Stimulated activated CD8-positive, alpha-beta memory T cell treated with anti-CD3 and anti-CD28 coated beads, Interleukin-12 subunit alpha, Interleukin-12 subunit beta, amount 100 ng/mL, for 4 hours (primary cell): Measurements from ENCODE around the gene SPTBN1.

Source experiments
- DNase-seq: peaks from one replicate; pipeline ENCODE4 v3.0.0-alpha.2; 2020; ENCODE audit warnings: low read depth

SPTBN1 gene

DNA sequence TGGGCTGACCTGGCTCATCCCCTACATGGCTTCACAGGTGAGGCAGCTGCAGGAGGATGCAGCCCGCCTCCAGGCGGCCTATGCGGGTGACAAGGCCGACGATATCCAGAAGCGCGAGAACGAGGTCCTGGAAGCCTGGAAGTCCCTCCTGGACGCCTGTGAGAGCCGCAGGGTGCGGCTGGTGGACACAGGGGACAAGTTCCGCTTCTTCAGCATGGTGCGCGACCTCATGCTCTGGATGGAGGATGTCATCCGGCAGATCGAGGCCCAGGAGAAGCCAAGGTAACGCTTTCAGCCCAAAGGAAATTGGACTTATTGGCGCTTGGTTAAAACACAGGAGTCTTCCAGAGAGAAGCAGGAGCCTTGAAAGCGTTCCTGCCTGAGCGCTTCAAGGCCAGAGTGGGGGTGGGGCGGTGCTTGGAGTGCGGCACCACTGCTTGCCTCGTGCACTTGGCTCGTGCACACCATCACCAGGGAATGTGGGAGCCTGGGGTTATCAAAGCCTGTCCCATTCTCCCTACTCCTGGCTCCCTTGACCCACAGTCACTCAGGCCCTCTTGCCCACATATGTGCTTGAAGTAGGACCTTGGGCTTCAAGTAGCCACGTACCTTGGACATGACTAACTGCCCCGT lies 197.6 kb downstream of the SPTBN1 start:
- no peak for DNase-seq

DNA sequence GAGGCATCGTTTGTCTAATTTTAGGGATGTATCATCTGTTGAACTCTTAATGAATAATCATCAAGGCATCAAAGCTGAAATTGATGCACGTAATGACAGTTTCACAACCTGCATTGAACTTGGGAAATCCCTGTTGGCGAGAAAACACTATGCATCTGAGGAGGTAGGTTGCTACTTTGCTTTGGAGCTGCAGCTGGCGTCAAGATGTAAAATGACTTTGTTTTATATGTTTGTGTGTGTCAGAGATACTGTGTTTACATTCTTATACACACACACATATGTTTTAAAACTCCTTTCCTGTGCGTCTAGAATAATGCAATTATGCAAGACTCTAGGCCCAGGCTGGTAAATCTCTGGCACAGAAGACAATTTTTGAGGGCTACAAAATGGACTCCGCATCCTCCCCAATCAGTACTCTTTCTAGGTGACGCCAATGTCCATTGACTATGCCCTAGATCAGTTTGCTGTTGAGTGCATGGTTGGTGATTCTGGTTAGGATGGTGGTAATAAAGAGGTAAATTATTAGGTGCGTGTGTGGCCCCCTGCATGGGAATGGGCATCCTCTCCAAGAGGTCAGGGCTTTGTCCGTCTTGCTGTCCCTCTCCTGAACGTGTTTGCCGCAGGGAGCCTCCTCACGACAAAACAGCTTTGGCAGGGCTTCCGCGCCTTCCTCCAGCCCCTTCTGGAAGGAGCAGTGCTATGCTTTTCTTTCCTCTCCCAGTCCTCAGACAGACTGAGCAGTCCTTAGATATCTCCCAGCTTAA lies 199.1 kb downstream of the SPTBN1 start:
- no peak for DNase-seq

DNA sequence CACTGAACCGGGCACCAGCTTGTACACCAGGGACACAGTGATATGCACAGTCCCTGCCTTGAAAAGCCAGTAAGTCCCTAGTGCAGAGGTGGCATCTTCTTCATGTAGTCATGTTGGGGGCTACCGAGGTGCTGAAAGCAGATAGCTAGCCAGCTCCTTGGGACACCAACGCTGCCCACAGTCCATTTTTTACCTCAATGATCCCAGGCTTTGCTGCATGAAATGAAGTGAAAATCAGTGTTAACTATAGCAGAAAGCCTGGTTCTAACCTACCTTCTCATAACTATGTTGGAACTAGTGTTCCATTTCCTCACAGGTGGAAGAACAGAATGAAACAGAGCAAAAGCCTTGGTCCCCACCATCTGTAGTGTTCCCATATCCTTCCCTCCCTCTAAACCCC lies 200.7 kb downstream of the SPTBN1 start:
- DNase-seq: no peak

DNA sequence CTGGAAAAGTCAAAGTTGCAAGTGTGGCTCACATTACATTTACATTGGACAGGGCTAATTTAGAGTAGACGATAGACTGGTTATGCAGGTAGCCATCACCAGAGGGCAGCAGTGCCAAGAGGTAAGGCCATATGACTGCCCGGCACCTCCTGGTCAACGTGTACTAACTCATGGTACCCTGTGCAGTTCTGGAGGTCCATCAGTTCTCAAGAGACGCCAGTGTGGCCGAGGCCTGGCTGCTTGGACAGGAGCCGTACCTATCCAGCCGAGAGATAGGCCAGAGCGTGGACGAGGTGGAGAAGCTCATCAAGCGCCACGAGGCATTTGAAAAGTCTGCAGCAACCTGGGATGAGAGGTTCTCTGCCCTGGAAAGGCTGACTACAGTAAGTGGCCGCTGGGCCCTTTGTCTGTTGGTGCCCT lies 201.5 kb downstream of the SPTBN1 start:
- no peak for DNase-seq

DNA sequence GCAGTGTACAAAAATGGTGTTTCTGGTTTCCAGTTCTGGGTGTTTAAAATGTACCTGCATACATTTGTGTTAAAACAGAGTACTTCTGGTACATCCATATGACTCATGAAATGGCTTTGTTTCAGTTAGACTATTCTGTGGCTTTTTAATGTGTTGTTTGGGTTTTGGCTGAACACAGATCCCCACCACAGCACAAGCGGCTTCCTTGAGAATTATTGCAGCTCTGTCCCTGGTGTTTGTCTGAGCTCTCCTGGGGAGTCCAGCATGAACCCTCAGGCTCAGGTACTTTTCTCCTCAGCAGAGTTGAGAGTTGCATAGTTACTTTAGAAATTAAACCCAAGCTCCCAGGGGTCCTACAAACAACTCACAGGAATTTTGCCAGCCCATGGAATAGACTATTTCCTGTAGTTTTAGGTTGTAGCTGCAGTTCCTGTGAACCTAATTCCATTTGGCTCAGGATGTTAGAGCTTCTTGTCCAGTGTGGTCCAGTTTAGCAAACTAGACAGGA lies 202.5 kb downstream of the SPTBN1 start:
- DNase-seq: no peak

DNA sequence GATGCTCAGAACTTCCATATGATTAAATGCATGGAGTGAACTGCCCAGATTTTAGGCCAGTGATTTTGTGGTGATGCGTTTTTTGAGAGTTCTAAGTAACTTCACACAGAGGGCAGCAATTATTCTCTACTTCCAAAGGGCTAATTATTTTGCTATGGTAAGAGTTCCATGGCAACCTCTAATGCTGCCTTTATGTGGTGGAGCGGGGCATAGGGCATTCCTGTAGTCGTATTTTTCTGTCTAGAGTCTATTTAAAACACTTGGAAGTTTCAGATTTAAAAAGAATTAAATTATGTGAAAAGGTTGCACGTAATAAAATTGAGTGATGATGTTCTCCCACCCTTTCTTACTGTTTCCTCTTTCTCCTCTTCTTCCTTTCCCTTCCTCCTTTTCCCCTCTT lies 203.4 kb downstream of the SPTBN1 start:
- no peak for DNase-seq

DNA sequence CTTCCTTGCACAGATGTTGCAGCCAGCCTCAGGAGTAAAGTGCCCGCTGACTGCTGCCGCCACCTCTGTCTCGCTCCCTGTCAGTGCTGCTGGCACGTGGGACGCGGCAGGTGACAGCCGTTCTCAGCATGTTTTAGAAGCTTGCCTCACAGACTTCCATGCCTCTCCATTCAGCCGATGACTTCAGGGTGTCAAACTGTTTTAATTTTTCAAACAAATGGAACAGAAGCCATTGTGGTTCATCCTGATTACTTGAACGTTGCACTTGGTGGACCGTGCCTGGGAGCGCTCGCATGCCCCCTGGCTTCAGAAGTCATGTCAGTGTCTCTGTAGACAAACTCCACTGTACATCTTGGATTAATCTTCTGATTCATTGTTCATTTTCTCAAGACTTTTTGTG lies 204.6 kb downstream of the SPTBN1 start:
- DNase-seq: no peak

DNA sequence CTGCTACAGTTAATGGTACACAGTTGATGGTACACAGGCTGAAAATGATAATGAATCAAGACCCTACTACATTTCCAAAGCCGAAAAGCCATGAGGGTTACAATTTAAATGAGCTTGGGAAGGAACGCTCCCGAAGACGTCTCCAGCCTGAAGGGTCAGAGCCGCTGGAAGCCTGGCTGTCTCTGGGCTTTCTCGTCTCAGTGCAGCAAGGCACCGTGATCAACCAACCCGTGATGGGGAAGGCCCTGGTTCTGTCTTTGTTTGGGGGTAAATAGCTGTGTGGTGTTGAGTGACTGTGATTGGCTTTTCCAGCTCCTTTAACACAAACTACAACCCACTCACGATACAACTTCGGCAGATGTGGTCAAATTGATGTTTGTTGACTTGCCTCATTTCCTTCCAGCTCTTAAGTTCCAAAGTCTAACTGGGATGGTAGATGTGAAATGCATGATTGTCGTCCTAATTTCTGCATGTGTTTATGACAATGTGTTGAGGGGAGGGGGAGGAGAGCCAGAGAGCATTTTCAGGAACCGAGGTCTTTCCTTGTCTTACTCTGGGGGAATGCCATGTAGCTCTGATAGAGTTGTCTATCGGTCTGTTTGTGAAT lies 207.4 kb downstream of the SPTBN1 start:
- no peak for DNase-seq

DNA sequence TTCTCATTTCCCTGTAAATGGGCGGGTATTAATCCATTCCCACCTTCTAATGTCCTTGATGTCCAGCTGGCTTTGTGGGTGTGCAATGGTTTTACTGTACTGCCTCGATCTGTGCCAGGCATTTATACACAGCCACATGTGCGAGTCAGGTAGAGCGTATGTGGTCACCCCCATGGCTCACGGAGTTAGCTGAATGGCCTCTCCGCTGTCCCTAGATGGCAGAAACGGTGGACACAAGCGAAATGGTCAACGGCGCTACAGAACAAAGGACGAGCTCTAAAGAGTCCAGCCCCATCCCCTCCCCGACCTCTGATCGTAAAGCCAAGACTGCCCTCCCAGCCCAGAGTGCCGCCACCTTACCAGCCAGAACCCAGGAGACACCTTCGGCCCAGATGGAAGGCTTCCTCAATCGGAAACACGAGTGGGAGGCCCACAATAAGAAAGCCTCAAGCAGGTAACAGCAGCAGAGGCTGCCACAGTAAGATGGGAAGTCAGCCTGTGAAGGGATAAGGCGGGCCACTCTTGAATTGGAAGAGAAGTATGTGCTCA lies 208.2 kb downstream of the SPTBN1 start:
- DNase-seq: no peak

DNA sequence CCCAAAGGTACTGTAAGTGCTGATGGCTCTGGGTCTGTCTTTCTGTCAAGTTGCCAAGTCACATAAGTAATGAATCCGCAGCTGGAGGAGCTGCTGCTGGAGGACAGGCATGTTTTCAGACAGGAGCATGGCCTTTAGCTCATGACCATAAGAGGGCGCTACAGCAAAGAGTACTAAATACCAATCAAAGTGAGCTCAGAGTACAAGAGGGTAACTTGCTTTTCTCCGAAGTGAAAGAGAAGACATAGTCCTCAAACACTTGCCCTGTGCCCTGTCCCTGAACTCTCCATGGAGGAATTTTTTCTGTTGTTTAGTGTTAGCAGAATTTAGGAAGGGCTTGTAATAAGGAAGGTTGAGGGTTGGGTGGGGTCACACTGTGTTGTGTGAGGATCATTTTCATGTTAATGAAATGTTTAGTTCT lies 209.3 kb downstream of the SPTBN1 start:
- DNase-seq: no peak

DNA sequence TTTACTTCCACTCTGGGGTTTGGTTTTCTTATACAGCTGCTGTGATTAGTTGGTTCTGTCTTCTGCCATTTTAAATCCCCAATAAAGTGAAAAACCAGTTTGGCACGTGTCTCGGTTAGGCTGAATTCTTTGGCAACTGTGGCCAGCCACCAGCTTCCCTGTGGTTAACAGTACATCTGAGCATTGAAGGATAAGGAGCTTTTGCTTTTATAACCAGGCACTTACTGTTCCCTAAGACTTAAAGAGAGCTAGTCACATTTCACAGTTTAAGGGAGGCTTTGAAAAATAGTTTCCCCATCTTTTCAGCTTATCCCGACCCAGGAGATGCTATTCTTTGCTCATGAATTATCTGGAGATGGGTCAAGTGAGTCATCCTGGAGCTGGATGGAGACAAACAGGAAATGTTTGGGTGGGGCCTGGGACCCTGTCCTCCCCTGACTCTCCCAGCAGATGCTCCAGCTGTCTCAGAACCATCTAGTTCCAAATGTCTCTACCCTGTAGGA lies 210.1 kb downstream of the SPTBN1 start:
- no peak for DNase-seq

DNA sequence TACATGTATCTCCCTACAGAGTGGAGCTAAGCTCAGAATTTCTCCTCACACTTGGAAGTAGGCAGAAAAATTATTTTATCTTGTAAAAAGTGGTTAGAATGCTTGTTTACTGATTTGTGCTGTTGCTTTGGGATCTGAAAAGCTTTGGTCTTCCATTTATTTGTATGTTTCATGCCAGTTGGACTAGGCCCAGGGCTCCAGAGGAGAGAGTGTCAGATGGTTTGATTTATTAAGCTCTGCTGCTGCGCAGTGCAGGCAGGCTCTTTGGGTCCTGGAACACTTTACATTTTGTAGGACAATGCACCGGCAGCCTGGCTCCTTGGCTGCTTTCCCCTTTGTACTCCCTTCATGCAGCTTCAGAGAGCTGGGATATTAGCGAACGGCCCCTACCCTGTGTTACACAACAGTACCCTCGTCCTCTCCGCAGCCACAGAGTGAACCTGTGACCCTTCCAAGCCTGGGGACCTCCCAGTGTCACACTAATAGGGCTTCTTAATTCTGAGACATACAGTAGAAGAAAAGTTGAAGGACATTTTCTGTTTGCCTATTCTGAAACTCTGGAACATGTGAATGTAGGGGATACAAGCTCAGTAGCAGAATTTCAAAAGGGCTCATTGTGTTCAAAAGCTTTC lies 210.6 kb downstream of the SPTBN1 start:
- no peak for DNase-seq

DNA sequence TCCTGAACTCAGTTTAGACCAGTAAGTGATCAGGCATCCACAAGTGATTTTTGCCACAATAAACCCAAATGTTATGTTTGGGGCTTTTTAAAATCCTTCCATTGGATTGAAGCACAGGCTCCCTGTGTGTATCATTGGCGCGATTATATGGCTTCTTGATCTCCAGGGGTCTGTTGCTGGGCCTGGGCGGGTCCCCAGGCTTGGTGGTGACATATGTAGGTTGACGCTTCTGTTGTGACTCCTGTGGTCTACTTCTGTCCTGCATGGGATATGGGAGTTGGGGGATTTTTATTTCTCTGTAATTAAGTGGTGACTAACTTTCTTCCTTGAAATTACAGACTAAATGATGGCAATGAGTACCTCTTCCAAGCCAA lies 211.1 kb downstream of the SPTBN1 start:
- no peak for DNase-seq

DNA sequence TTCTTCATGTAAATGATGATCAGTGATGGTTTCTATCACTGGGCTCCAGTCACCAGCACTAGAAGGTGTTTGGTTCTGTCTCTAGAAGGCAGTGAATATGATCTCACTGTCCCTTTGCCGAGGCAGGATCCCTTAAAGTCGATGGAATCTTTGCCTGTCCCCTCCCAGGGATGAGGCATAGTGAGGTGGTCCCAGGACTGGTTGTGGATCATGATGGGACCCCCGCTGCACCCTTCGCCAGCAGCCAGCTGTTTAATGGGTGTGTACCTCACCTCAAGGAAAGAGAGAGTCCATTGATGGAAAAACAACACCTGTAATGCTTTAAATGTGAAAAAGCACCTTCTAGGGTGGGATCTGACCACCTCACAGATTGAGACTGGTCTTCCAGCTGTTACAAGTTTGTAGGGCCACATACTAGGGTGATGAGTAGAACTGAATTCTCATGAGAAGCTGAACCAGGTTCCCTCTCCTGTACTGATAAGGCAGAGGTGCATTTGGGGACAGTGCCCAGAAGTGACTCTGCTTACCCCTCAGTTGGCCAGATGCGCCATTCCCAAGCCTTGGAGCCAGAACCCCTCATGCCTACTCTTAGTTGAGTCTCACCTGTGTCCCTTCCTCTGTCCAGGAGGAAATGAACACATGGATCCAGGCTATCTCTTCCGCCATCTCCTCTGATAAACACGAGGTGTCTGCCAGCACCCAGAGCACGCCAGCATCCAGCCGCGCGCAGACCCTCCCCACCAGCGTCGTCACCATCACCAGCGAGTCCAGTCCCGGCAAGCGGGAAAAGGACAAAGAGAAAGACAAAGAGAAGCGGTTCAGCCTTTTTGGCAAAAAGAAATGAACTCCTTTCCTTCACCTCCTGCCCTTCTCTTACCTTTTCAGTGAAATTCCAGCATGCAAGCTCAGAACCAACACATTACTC lies 211.9 kb downstream of the SPTBN1 start:
- no peak for DNase-seq

DNA sequence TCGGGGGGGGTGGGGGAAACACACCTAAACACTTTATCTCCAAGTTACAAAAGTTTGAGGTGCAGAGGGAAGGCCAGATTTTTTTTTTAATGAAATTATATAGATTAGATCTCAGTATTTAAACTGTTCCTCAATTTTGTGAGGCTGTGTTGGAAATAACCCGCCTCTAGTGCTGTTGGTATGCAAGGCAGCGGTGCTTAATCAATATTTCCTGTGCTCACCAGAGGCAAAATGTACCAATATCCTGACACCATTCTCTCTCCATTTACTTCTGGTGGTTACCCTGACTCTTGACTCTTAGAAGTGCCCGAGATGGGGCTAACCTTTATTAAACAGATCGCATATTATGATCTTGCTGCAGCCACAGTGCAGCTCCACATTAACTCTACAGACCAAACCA lies 212.6 kb downstream of the SPTBN1 start:
- DNase-seq: no peak

DNA sequence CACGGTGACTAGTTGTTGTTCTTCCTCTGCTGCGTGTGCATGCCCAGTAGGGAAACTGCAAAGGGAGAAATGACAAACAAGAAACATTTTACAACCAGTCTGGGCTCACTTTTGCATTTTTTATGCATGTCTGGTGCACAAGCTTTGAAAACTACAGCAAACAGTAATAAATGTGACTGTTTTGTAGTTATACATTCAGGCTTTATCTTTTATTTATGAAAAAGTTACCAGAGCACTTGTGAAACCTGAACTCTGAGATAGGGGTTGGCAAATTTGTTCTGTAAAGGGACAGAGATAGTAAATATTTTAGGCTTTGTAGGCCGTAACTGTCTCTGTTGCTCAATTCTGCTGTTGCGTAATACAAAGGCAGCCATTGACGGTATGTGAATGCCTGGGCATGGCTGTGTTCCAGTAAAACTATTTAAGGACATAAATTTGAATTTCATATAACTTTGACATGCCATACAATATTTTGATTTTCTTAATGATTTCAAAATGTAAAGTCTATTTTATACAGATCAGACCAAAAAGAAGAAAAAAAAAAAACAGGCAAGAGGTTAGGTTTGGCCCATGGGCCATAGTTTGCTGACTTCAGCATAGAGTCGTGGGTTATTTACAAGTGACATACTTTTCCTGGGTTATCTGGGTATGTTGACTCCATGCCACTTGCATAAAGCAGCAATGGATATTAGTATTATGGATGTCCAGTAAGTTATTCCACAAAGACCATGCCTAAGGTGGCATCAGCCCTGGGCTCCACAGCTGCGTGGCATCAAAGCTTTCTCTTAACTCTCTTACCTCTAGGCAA lies 213.8 kb downstream of the SPTBN1 start:
- DNase-seq: no peak

DNA sequence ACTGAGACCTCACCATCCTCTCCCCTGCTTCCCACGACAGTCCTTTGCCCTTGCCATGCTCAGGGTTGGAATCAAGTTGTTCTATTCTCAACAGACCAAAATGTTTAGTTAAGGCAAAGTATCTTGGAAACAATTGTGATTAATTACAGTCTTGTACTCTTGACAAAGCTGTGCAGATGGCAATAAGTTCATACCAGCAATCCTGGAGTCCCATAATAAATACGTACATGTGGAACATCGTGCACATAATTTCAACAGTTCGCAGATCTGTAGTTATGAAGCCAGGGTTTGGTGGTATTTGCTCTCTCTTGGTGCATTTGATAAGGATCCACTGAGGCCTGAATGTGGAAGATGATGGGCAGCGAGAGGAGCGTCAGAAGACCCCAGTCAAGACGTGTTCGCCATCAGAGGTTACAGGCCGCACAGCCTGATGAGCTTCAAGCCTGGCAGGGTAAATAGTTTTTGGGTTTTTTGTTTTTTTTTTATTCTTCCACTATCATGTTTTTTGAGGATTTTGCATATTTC lies 214.4 kb downstream of the SPTBN1 start:
- no peak for DNase-seq

DNA sequence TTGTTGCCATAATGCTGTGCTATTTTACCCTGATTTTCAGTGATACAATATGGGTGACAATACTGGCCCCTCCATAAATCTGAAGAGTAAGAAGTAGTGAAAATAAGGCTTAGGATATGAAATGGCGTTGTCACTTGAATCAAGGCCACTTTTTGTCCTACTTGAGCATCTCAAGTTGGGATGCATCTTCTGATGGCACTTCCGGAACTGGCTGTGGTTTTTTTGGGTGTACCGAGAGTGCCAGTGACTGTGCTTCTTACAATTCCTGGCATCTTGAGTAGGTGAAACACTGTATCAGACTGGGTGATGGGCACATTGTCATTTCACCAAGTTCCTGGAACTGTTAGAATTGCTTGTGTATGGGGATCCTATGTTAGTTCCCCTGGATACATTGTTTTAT lies 214.9 kb downstream of the SPTBN1 start:
- DNase-seq: no peak

DNA sequence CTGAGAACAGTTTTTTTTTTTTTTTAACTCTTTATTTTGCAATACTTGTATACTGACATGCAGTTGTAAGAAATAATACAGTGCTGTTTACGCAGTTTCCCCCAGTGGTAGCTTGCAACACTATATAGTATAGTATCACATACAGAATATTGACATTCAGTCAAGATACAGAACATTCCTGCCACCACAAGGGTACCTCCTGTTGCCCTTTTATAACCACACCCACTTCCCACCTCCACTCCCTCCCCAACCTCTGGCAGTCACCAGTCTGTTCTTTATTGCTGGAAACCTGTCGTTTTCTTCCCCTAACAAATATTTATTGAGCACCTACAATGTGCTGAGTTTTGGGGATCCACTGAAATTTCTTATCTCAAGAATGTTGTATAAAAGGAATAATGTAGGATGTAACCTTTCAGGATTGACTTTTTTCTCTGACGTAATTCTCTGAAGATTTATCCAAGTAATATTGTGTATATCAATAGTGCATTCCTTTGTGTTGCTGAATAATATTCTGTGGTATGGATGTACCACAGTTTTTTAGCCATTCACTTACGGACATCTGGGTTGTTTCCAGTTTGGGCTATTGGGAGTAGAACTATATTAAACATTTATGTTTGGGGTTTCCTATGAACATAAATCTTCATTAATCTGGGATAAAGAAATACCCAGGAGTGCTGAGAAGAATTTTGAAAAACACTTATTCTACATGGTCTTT lies 215.9 kb downstream of the SPTBN1 start:
- no peak for DNase-seq
